Measurements from ENCODE around the gene GBE1. TPM values are rescaled to one million over a fixed set of nuclear protein-coding genes. Genes with fewer than 3 reads are reported as not detected.

The GBE1 gene
- total RNA-seq, 1 experiment from 2014 or later = 36.9 TPM

- H3K9me3 ChIP-seq = peaks cover 3% of the 10 kb centered on the region; the same call in 1 of the 2 replicates
- H3K27me3 ChIP-seq = no peaks in the 10 kb centered on the region
These were observed 269.4 kb downstream of the GBE1 start for GRCh38 chr3:81492040-81492439.

GRCh38 chr3:81490541-81491288 is 270.7 kb downstream of the GBE1 start:
- Histone ChIP-seq H3K27me3 (no peaks in the 10 kb centered on the region), H3K9me3 (peaks cover 3% of the 10 kb centered on the region; the same call in 1 of the 2 replicates), H3K4me3 (no peak overlapping the region), H3K36me3 (peaks cover 8% of the 10 kb centered on the region)
- peak; percentile 49 for DNase-seq

More at GRCh38 chr3:81492040-81492439, 269.4 kb downstream of the GBE1 start:
- DNase-seq = no peak
- H3K4me3 ChIP-seq = no peak overlapping the region
- H3K36me3 ChIP-seq = peaks cover 8% of the 10 kb centered on the region

- H3K4me3 ChIP-seq = no peak overlapping the region
- no peaks in the 10 kb centered on the region for H3K27me3 ChIP-seq
- H3K36me3 ChIP-seq = peaks cover 8% of the 10 kb centered on the region
- peaks cover 3% of the 10 kb centered on the region; the same call in 1 of the 2 replicates for H3K9me3 ChIP-seq
- peak; percentile 49 for DNase-seq
These were observed 276.0 kb downstream of the GBE1 start for GRCh38 chr3:81485444-81485865.

DNA sequence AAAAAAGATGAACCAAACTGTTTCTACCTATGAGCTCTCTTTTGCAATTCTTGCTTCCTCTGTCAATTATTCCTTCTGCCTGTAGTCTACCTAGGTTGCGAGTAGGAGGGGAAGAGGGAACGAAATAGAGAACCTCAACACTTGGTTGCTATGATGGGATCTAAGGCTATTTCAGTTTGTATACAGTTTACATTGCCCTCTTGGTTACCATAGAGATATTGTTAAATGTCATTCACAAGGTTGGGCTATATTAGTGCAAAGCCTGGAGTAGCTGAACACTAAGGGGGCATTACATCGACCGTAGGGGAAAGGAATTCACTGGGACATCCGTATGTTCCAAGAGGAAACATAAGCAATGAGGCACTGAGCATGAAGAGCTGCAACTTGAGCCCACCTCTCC is 276.9 kb downstream of the GBE1 start:
- DNase-seq = no peak
- Histone ChIP-seq H3K27me3 (no peaks in the 10 kb centered on the region), H3K36me3 (peaks cover 8% of the 10 kb centered on the region), H3K4me3 (no peak overlapping the region), H3K9me3 (peaks cover 3% of the 10 kb centered on the region; the same call in 1 of the 2 replicates)

DNA sequence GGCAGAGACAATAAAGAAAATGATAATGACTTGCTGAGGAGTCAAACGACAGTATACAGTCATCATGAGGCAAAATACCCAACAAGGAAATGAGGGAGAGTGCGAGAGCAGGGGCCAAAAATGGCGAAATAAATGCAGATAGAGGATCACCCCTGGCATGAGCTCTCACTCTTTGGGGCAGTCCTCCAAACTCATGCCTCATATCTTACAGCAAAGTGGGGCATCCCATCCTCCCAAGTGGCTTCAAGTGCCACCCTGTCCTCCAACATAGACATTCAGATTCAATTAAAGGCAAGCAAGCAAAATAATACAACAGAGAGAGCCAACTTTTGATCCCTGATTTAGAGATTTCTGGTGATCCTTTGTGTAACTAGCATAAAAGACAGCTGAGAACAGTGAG is 278.4 kb downstream of the GBE1 start:
- H3K27me3 ChIP-seq = no peaks in the 10 kb centered on the region
- peaks cover 3% of the 10 kb centered on the region; the same call in 1 of the 2 replicates for H3K9me3 ChIP-seq
- no peak for DNase-seq
- H3K4me3 ChIP-seq = no peak overlapping the region
- peaks cover 5% of the 10 kb centered on the region for H3K36me3 ChIP-seq

DNA sequence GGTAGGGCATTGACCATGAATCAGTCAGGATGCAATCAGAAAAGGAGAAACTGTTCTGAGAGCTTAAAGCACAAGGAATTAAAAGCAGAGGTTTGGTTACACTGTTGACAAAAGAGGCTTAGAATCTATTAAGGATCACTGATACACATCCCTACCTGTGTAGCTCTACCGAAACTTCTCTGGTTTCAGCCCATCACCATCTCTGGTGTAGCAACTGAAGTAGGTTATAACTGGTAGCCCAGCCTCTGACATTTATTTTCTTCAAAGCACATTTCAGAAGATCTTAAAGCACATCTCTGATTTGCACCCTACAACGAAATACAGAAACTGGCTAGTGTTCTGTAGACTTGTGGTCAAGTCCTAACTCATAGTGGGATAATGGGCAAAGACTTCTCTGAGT is 283.7 kb downstream of the GBE1 start:
- Histone ChIP-seq H3K36me3 (no peaks in the 10 kb centered on the region), H3K4me3 (no peak overlapping the region), H3K27me3 (no peaks in the 10 kb centered on the region), H3K9me3 (no peaks in the 10 kb centered on the region)
- DNase-seq = no peak

GRCh38 chr3:81476692-81477091 is 284.8 kb downstream of the GBE1 start:
- DNase-seq = no peak
- Histone ChIP-seq H3K36me3 (no peaks in the 10 kb centered on the region), H3K9me3 (no peaks in the 10 kb centered on the region), H3K27me3 (no peaks in the 10 kb centered on the region), H3K4me3 (no peak overlapping the region)

DNA sequence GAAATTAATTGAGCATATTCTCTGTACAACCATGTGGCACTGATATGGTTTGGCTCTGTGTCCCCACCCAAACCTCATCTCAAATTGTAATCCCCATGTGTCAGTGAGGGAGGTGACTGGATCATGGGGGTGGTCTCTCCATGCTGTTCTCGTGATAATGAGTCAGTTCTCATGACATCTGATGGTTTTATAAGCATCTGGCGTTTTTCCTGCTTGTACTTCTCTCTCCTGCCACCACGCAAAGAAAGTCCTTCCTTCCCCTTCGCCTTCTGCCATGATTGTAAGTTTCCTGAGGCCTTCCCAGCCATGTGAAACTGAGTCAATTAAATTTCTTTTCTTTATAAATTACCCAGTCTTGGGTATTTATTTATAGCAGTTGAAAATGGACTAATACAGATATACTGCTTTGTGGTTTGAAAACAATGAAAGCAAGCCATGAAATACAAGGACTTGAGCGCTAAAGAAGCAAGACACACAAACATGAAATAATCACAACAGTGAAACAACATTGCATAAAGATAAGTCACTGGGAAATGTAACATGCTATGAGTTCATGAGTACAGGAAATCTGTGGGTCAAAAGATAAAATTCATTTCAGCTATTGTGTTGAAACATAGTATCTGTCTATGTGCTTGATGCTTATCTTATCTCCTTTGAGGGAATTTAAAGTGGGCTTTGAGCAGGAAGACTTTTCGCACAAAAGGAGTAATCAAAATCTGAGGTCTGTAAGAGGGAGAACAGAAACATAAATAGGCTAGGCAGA is 288.7 kb downstream of the GBE1 start:
- no peak for DNase-seq
- no peaks in the 10 kb centered on the region for H3K27me3 ChIP-seq

DNA sequence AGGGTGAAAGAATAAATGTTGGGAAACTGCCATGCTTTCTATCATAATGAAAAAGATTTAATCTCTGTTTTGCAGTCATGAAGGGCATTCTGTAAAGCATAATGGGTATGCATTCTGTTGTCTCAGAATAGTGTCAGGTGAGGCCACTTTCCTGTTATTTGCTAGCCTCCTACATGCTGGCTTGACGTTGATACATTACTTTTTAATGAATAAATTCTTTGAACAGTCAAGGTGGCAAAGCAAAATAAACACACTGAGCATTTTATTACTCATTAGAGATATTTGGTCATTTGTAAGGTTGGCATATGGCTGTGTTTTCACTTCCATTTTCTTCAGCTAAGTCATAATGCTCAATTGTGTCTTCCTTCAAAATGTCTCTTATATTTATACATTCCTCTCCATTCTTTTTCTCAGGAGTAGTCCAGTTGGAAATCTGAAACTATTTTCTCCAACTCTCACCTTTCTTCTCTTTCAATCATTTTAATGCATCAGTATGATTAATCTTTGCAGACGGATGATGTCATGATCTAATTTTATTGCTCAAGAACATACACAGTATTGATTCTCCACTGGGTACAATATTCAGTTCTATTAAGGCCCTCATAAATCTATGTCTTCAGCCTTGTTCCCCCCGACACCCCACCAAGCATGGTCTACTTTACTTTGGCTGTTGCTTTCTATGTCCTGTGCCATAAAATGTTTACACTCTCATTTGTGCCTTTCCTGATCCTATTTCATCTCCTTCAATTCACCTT is 290.7 kb downstream of the GBE1 start:
- DNase-seq = no peak
- Histone ChIP-seq H3K9me3 (no peaks in the 10 kb centered on the region), H3K36me3 (no peaks in the 10 kb centered on the region), H3K4me3 (no peak overlapping the region), H3K27me3 (no peaks in the 10 kb centered on the region)

More for the DNA sequence above, 288.7 kb downstream of the GBE1 start:
- Histone ChIP-seq H3K9me3 (no peaks in the 10 kb centered on the region), H3K4me3 (no peak overlapping the region), H3K36me3 (no peaks in the 10 kb centered on the region)

- no peaks in the 10 kb centered on the region for H3K27me3 ChIP-seq
- DNase-seq = no peak
These were observed 293.1 kb downstream of the GBE1 start for GRCh38 chr3:81468391-81468790.

DNA sequence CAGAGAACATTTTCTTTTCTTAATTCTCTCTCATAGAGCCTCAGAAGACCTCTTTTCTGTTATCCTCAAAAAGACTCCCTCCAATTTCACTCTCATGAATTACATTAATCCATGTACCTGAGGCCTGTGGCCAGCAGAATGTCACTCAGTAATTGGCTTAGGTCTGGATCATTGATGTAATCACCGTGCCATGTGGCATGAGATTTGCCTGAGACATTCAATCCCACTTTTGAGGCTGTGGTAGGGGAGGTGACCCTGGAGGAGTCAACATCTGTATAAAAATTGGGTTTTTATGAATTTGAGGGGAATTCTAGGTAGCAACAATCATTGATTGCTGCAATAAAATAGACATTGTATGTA is 295.3 kb downstream of the GBE1 start:
- no peak overlapping the region for H3K4me3 ChIP-seq
- no peaks in the 10 kb centered on the region for H3K9me3 ChIP-seq
- no peak for DNase-seq
- H3K27me3 ChIP-seq = no peaks in the 10 kb centered on the region
- no peaks in the 10 kb centered on the region for H3K36me3 ChIP-seq

More at GRCh38 chr3:81468391-81468790, 293.1 kb downstream of the GBE1 start:
- Histone ChIP-seq H3K4me3 (no peak overlapping the region), H3K9me3 (no peaks in the 10 kb centered on the region), H3K36me3 (no peaks in the 10 kb centered on the region)

DNA sequence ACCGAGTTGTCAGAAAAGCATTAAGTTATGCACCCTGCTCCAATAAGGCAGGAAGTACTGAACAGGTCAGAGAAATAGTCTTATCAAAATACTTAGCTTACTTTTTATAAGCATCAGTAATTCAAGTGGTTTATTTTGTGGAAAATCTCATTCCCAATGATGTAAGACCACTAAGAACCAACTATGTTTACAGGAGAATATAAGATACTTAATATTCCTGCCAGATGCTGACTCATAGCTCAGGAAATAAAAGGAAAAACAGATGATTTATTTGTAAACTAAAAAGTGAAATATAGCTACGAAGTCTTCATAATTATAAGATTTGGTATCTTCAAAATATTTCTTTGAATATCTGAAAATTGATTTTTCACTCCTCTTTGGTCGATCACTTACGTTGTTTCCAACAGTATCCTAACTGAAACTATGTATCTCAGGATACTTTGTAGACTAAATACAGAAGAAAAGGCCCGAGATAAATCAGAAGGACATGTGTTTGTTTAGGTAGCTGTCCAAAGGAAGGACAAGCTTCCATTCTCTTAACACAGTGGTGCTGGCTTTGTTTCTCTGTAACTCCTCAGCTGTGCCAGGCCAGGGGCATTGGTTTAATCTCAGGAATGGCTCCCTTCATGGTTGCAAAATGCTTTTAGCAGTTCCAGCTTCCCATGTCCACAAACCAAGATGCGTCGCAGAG is 295.8 kb downstream of the GBE1 start:
- H3K9me3 ChIP-seq = no peaks in the 10 kb centered on the region
- no peaks in the 10 kb centered on the region for H3K27me3 ChIP-seq
- peak; percentile 5 for DNase-seq
- H3K36me3 ChIP-seq = no peaks in the 10 kb centered on the region
- H3K4me3 ChIP-seq = no peak overlapping the region

DNA sequence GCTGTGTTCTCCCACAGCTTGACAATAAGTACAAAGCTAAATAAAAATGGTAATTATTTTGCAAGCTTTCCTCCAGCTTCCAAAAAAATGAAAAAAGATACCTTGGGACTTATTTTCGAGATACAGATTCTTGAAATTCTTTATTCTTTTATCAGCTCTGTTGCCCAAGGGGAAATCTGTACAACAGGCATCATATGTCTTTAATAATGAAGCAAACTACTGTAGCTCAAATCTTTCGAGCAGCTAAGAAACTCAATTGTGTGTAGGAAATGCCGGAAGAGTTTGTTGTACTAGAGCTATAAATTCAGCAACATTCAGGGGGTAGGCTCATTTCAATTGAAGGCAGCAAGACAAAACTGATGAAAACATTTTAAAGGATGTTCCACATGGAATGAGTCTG is 297.7 kb downstream of the GBE1 start:
- H3K4me3 ChIP-seq = no peak overlapping the region
- H3K27me3 ChIP-seq = no peaks in the 10 kb centered on the region
- no peaks in the 10 kb centered on the region for H3K36me3 ChIP-seq
- DNase-seq = no peak
- H3K9me3 ChIP-seq = no peaks in the 10 kb centered on the region

DNA sequence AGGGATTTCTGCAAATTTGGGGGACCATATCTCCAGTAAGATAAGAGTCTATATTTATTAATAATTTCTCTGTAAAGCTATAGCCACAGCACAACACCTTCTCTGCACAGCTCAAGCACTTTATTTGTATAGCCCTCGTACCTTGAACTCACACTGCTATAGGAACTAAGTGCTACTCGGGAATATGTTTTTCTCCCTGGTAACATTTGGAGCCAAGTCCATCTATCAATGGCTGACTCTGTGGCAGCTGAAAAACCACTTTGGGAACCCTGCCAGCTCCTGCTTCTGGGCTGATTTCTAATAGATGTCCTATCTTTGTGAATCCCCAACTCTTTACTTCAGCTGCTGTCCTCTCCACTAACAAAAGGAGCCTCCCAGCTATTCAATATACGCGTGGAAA is 298.5 kb downstream of the GBE1 start:
- Histone ChIP-seq H3K4me3 (no peak overlapping the region), H3K9me3 (no peaks in the 10 kb centered on the region), H3K27me3 (no peaks in the 10 kb centered on the region), H3K36me3 (no peaks in the 10 kb centered on the region)
- DNase-seq = no peak

- no peak for DNase-seq
- no peaks in the 10 kb centered on the region for H3K9me3 ChIP-seq
- H3K36me3 ChIP-seq = no peaks in the 10 kb centered on the region
- H3K27me3 ChIP-seq = no peaks in the 10 kb centered on the region
- no peak overlapping the region for H3K4me3 ChIP-seq
These were observed 301.7 kb downstream of the GBE1 start for GRCh38 chr3:81459733-81460132.

GRCh38 chr3:81452418-81452817 is 309.0 kb downstream of the GBE1 start:
- no peak for DNase-seq
- no peaks in the 10 kb centered on the region for H3K36me3 ChIP-seq
- no peaks in the 10 kb centered on the region for H3K27me3 ChIP-seq
- H3K9me3 ChIP-seq = no peaks in the 10 kb centered on the region
- H3K4me3 ChIP-seq = no peak overlapping the region

All from MG63 (cell line).